ENCODE data around the gene PKN2.
"Not testable (repeated sequence)": the region's sequence is repeated elsewhere in the genome, so short reads cannot be mapped to it uniquely, and the experiment has no call there.

PKN2 gene

DNA sequence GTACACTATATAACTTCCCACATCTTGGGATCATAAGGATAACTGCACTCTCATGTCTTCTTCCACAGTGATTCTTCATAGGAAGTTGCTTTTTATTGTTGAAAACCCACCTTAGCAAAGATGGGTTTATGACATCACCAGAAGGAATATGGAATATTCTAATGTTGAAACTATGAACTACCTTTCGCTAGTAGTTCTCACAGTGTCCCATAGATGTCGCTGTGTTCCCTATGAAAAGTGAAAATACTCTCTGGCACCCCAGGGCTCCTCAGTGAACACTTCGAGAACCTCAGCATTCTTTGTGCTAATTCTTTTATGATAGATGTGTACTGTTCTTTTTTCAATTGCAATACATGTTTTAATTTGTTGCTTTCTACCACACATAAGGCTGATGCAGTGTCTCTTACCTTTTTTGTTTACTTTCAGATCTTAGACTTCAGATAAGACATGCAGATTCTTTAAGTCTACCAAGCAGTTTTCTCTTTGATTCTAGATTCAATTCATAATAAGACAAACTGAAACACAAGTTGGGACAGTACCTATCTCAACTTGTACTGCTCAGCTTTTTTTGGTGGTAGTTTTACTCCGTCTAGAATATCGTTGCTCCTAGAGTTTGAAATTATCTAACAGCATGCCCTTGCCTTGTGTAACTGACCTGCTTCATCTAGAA lies 116.4 kb downstream of the PKN2 start:
- peak; percentile 32 for DNase-seq

DNA sequence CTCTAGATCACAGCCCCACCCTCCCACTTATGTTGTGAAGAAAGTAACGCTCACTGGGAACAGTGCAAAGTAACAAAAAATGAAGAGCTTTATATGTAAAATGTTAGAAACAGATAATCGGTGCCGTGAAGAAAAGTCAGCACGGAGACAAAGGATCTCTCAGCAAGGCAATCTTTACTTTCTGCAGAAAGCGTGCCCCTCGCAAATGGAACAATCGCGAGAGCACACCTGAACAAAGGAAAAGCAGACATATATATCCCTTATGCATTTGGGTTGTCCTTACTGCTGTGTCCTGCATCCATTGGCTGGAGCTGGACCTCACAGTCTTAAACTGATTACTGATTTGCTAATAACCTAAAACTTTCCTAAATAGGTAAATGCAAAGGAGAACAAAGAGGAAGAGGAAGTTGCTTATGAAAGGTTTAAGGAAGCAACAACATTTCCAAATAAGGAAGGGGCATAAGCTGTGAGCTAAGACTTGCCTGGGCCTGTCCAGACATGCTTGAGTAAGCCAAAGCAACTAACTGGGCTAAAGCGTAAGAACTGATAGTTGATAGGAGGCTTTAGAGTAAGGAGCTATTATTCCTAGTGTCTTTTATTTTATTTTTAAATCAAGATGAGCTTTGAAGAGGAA lies 117.6 kb downstream of the PKN2 start:
- no peak for DNase-seq

DNA sequence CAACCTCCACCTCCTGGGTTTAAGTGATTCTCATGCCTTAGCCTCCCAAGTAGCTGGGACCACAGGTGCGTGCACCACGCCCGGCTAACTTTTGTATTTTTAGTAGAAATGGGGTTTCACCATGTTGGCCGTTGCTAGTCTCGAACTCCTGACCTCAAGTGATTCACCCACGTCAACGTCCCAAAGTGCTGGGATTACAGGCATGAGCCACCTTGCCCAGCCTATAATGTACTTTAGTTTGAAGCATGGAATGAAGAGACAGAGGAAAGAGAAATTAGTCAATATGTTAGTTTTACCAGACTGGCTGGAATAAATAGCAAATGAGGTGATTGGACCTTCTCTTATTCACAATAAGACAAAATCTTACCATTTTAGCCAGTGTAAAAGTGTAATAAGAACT lies 118.3 kb downstream of the PKN2 start:
- DNase-seq = no peak

DNA sequence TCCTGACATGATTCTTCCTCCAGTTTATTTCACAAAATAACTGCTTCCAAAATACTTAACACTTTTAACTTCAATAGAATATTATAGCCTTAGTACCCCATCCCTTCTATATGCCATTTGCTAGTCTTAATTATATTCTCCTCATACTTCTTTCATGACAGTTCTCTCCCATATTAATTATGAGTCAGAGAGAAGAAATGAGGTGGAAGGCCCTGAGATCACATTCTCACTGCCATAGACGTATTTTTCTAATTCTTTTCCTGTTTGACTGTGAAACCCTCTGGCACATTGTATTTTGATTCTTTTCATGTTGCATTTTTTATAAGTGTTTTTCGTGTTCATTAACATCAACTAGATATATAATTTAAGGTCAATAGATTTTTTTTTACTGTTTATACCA lies 118.9 kb downstream of the PKN2 start:
- no peak for DNase-seq

DNA sequence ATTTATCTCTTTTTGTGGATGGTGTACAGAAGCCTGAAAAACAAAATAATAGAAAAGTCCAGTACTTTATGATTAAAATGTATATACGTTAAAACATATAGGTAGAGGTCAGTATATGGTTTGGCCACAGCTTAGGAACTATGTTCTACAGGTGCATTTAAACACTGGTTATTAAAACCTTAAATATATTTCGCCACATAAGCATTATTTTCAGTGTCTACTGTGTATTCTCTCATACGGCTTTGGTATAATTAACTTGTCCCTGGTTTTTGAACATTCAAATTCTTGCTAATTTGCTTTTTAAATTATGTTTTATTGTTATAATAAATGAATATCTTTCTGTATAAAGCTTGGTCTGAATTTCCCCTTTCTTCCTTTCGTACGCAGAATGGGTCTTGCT lies 119.4 kb downstream of the PKN2 start:
- DNase-seq = no peak

DNA sequence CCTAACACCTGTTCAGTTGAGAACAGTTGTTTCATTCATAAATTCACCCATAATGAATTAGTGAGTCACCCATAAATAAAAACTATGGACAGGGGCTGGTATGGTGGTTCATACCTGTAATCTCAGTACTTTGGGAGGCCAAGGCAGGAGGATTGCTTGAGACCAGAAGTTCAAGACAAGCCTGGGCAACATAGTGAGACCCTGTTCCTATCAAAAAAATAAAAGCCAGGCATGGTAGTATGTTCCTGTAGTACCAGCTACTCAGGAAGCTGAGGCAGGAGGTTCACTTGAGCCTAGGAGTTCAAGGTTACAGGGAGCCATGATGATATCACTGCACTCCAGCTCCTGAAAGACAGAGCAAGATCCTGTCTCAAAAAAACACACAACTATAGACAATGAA lies 128.3 kb downstream of the PKN2 start:
- no peak for DNase-seq

DNA sequence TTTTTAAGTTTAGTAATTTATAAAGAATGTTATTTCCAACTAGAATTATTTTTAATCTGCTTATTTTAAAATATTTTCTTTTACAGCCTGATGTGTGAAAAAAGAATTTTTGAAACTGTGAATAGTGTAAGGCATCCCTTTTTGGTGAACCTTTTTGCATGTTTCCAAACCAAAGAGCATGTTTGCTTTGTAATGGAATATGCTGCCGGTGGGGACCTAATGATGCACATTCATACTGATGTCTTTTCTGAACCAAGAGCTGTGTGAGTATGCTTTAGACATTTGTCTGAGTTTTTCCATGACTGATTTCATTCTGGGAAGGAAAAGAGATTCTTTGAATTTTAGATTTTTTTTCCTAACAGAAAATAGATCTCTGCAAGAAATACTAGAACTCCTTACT lies 129.4 kb downstream of the PKN2 start:
- no peak for DNase-seq

DNA sequence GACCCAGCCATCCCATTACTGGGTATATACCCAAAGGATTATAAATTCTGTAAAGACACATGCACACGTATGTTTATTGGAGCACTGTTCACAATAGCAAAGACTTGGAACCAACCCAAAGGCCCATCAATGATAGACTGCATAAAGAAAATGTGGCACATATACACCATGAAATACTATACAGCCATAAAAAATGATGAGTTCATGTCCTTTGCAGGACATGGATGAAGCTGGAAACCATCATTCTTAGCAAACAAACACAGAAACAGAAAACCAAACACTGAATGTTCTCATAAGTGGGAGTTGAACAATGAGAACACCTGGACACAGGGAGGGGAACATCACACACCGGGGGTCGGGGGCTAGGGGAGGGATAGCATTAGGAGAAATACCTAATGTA lies 135.6 kb downstream of the PKN2 start:
- DNase-seq = not testable (repeated sequence)

DNA sequence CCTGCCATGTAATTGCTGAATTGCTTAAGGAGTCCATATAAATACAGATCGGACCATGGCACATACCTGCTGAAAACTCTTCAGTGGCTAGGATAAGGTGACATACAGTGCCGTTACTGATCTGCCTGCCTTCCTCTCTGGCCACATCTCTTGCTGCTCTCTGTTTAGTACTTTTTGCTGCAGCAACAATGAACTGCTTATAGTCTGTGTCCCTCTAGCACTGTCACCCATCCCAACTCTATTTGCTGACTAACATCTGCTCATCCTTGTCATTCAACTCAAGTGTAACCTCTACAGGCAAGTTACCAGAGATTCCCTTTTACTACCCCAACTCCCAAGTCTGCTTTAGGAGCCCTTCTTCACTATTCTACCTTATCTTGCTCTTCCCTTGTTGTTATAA lies 141.6 kb downstream of the PKN2 start:
- DNase-seq = no peak

DNA sequence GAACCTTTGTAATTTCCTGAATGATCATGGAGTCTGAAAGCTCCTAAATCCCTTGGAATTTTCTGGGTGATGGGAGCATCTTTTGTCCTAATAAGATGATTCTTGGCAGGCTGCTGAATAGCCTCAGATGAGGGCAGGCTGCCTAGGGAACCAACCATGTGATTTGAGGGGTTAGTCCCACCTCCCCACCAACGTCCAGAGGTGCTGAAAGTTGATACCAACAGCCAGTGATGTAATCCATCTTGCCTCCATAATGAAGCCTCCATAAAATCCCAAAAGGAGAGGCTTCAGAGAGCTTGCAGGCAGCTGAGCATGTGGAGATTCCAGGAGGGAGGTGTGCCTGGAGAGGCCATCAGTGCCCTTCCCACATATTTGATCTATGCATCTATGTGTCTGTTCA lies 163.6 kb downstream of the PKN2 start:
- DNase-seq = no peak

DNA sequence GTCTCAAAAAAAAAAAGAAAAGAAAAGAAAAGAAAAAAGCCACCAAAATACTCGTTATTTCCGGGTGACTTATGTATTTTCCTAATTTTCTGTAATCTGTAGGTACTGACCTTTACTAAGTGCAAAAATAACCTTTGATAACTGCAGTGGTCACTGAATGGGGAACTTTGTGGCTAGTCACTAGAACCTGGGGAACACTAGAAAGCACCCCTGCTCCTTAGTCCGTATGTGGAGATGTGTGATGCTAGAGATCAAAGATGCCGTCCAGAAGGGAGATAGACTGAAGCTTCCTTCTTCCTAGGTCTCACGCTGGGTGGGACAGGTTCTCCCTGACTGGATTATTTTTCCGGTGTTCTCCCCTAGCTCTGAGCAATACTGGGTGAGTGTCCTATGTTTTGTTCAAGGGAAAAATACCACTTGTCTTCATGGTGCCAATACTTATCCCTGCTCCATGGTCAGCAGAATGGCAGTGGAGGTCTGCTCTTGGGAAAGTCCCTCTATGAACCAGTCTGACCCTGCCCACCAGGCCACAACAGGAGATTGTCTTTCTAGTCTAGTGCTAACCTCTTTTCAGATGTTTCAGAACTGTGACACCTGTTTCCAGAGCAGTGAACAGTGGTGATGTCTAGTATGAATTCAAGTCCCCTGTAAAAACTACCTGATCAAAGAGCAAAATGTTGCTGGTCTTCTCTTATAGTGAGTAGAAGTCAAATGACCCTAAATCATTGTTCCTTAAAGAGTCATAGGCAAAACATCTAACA lies 167.4 kb downstream of the PKN2 start:
- no peak for DNase-seq

DNA sequence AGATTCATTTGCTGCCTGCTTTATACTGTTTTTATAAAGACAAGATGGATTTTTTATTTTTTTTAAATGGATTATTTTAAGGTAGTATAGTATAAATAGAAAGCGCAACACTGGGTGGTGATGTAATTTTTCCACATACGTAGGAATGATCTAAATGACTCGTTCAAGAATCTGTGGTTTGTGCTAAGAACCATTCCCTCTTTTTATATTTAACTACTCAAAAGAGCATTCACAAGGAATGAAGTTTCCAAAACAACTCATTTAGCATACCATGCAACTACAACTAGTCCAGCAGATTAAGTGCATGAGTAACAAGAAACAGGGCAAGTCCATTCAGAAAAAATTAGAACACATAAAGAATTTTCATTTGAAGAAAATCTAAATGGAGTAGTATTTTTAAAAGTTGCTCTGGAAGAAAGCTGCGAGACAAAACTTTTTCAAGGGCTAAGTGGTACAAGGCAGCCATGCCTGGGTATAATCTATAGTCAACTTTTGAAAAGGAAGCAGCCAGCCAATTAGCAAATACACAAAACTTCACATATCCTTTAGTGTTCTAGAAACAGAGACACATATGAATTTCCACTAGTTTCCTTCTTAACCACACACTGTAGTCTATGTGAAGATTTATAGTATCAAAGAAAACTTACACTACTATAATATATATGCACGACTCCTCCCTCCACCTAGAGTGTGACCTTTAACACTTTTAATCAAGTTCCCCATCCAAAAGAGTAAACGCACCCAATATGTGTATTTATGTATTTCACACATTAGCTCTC lies 183.9 kb downstream of the PKN2 start:
- no peak for DNase-seq

DNA sequence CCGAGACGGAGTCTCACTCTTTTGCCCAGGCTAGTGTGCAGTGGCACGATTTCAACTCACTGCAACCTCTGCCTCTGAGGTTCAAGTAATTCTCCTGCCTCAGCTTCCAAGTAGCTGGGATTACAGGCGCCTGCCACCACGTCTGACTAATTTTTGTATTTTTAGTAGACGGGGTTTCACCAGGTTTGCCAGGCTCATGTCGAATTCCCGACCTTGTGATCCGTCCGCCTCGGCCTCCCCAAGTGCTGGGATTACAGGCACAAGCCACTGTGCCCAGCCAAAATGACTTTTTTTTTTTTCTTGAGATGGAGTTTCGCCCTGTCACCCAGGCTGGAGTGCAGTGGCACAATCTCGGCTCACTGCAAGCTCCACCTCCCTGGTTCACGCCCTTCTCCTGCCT lies 185.6 kb downstream of the PKN2 start:
- not testable (repeated sequence) for DNase-seq

DNA sequence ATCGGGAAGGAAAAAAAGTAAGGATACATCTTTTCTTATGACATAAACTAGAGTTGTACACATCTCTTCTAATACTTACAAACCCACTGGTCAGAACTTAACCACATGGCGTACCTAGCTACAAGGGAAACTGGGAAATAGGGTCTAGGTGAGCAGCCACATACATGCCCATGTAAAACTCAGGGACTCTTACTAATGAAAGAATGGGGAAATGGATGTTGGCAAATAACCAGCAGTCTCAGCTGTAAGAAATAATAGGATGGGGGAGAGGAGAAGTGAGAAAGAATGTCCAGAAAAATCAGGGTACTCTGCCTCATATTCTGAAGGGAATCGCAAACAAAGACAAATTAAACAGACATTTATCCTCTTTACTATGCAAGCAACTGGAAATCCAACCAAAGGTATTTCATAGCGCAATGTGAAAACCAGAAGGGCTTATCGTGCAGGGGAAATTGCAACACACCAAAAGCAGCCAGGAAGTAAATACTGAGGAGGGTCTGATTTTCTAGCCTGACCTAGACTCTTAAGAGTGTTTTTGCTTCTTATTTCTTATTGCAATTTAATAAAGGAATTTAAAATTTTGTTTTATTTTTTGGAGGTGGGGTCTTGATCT lies 189.8 kb downstream of the PKN2 start:
- DNase-seq = no peak

DNA sequence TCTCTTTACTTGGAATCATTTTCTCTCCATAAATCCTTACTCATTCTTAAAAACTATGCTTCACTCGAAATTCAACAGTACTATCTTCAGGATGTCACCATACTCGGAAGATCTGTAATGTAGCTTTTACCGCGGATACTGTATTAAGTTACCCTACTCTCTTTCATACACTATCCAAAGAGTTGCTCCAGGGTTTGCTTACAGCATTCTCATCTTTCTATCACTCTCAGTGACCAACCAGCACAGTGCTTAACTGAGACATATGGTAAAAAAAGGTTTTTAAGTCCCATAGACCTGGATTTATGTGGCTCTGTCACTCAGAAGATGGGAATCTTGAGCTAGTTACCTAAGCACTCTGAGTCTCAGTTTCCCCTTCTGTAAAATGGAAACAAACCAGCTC lies 191.5 kb downstream of the PKN2 start:
- DNase-seq = no peak

DNA sequence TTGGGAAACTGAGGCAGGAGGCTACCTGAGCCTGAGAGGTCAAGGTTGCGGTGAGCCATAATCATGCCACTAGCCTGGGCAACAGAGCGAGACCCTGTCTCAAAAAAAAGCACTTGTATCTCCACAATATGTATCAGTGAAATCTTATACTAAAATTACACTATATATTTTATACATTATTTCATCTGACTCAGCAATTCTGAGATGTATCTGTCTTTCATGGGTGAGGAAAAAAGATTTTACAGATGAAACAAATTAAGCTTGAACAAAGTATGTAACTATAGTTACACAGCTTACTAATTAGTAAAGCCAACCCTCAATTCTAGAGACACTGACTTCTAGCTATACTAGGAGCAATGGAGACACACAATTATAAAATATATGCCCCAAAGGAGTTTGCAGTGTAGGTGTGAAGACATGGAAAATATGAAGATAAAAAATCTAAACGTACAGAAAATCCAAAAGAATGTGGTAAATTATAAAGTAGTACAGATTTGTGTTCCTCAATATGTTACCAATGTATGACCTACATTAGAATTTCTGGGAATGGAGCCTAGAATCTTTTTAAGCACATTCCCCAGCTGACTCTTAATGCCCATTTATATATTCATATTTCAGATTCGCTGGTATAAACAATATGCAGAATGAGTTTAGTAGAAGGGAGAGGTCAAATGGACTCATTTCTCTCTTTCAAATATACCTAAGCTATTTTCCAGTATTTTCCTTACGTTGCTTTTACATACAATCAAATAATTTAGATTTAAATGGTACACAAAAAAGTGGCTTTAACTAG lies 192.7 kb downstream of the PKN2 start:
- no peak for DNase-seq

DNA sequence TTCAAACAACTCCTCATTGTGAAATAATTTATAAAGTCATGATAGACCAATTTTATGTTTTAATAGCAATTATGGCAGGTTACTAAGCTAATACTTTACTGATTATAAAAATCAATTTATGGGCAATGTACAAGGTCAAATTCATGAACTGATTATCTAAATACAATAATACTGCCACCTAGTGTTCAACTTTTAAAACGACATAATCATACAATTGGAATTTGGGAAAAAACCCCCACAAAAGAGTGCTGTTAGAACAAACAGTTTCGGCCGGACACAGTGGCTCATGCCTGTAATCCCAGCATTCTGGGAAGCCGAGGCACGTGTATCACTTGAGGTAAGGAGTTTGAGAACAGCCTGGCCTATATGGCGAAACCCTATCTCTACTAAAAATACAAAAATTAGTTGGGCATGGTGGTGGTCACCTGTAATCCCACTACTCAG lies 193.3 kb downstream of the PKN2 start:
- DNase-seq = no peak

DNA sequence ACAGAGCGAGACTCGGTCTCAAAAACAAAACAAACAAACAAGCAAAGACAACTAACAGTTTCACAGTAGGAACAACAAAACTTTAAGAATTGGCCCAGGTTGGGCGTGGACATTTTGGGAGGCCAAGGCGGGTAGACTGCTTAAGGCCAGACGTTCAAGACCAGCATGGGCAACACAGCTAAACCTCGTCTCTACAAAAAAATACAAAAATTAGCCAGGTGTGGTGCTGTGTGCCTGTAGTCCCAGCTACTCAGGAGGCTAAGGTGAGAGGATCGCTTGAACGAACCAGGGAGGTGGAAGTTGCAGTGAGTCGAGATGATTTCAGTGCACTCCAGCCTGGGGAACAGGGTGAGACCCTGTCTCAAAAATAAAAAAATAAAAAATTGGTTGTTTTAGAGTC lies 193.8 kb downstream of the PKN2 start:
- DNase-seq = no peak

DNA sequence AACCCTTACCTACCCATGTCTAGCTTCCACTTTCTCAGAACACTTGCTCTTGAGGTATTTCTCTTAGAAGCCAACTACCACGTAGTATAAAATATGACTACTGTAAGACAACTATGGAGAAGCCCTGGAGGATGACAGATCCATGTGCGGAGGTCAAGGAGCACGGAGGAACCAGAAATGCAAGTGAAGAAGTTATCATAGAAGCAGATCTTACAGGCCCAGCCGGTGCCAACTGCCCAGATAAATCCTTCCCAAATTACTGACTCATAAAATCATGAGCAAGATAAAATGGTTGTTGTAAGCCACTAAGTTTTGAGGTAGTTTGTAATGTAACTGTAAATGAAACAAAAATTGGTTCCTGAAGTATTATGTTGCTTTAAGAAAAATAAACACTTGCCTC lies 194.7 kb downstream of the PKN2 start:
- no peak for DNase-seq

DNA sequence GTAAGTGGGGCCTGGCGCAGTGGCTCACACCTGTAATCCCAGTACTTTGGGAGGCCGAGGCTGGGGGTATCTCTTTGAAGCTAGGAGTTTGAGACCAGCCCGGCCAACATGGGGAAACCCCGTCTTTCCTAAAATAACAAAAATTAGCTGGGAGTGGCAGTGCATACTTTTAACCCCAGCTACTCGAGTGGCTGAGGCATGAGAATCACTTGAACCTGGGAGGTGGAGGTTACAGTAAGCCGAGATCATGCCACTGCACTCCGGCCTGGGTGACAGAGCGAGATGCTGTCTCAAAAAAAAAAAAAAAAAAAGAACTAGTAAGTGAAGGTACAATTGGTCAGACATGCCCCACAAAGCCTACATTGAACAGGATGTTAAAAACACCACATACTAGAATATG lies 196.6 kb downstream of the PKN2 start:
- not testable (repeated sequence) for DNase-seq

DNA sequence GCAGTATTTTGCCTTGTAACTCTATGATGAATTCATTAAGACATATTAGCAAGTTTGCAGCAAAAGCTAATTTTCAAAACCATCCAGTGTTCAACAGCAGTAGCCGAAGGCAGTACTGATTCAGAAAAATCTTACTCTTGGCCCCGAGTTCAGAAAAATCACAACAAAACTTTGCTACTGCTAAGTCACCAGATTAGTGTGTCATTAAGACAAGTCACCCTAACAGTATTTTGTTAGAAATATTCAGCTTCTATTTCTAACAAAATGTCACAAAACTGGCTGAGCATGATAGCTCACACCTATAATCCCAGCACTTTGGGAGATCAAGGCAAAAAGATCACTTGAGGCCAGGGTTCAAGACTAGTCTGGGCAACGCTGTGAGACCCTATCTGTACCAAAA lies 199.1 kb downstream of the PKN2 start:
- DNase-seq = no peak

Measured in activated naive CD4-positive, alpha-beta T cell treated with Interleukin-2 at 50 U/mL for 16 hours (primary cell).